Panc1 (cell line): ENCODE measurements around the gene NECTIN4. TPM values are rescaled to one million over a fixed set of nuclear protein-coding genes. Genes with fewer than 3 reads are reported as not detected.
"Not testable (repeated sequence)": the region's sequence is repeated elsewhere in the genome, so short reads cannot be mapped to it uniquely, and the experiment has no call there.

Experiments used
- ATAC-seq: fragments of 200-7000 bp; cut with Tn5 transposase; 2 replicates; pipeline ENCODE4 v1.9.1; 2020; ENCODE audit warnings: mild to moderate bottlenecking, moderate library complexity
- BruUV-seq: library from RNA; stranded (reverse); fragments of 400-500 nt; replicated peaks from 2 replicates; lab custom pipeline; 2021; lab: Mats Ljungman, UMichigan
- CTCF ChIA-PET: fragments of 300-600 bp; sonication (Branson Sonifier 250); formaldehyde crosslinking; loops from one replicate; lab custom pipeline; 2022; ENCODE audit warnings: antibody characterized with exemption; lab: Charles Lee
- POLR2A ChIA-PET: fragments of 300-600 bp; sonication (Branson Sonifier 250); formaldehyde crosslinking; loops from one replicate; lab custom pipeline; 2022; ENCODE audit warnings: antibody characterized with exemption; lab: Charles Lee
- DNase-seq: peaks from one replicate; pipeline ENCODE4 v3.0.0-alpha.2; 2010; ENCODE audit warnings: low read depth, low spot score
- H3K27ac ChIP-seq: 2 replicates; pipeline ENCODE4 v1.5.1; 2011; ENCODE audit warnings: mild to moderate bottlenecking, low read length, inconsistent platforms
- H3K27me3 ChIP-seq: fragments of 200-500 bp; sonication (Bioruptor generic); 2 replicates; pipeline ENCODE4 v1.6.0; 2014; ENCODE audit warnings: low read length, inconsistent platforms; ENCODE audit not compliant: control insufficient read depth, insufficient read depth
- H3K36me3 ChIP-seq: fragments of 200-500 bp; sonication (Bioruptor generic); 2 replicates; pipeline ENCODE4 v1.5.1; 2014; ENCODE audit warnings: inconsistent platforms, mild to moderate bottlenecking, low read length, moderate library complexity; ENCODE audit not compliant: control insufficient read depth, insufficient read depth
- H3K4me1 ChIP-seq: 2 replicates; pipeline ENCODE4 v1.5.1; 2011; ENCODE audit warnings: inconsistent platforms, mild to moderate bottlenecking, low read length, moderate library complexity; ENCODE audit not compliant: control insufficient read depth, insufficient read depth
- H3K4me3 ChIP-seq, 2 experiments: 2 replicates each; pipeline ENCODE4 v1.5.1; 2011 to 2012; ENCODE audit warnings: low read depth in 2 of 2, low read length in 2 of 2, mild to moderate bottlenecking in 2 of 2, inconsistent platforms in 1 of 2, moderate library complexity in 1 of 2
- H3K9me3 ChIP-seq: fragments of 200-500 bp; sonication (Bioruptor generic); 2 replicates; pipeline ENCODE4 v1.5.1; 2014; ENCODE audit warnings: low read depth, mild to moderate bottlenecking, inconsistent platforms, low read length, moderate library complexity; ENCODE audit not compliant: control insufficient read depth, insufficient read depth
- CTCF ChIP-seq: fragments of 450-650 bp; IDR thresholded peaks from 2 replicates; pipeline ENCODE4 v1.5.1; 2017; ENCODE audit warnings: mild to moderate bottlenecking
- POLR2AphosphoS5 ChIP-seq: IDR thresholded peaks from 2 replicates; pipeline ENCODE4 v1.6.1; 2012; ENCODE audit warnings: mild to moderate bottlenecking, low read depth, low read length, moderate library complexity
- SIN3A ChIP-seq: IDR thresholded peaks from 2 replicates; pipeline ENCODE4 v1.6.1; 2012; ENCODE audit warnings: low read depth, mild to moderate bottlenecking, low read length, moderate library complexity, borderline replicate concordance; ENCODE audit not compliant: insufficient read depth
- TCF7L2 ChIP-seq: IDR thresholded peaks from 2 replicates; pipeline ENCODE4 v1.6.1; 2011; ENCODE audit warnings: mild to moderate bottlenecking, low read depth, low read length, inconsistent platforms
- in situ Hi-C: cut with HindIII; loops from 2 replicates; pipeline ENCODE4 v1.10.0; 2016; ENCODE audit warnings: low sequenced_read_pairs, low pct_unique_long_range_greater_than_20kb
- intact Hi-C: fragments of 100-400 bp; cut with micrococcal nuclease; formaldehyde crosslinking; loops from one replicate; pipeline ENCODE4 v1.10.0; 2022; ENCODE audit not compliant: unreplicated experiment
- total RNA-seq: library from RNA; stranded (reverse); gene quantifications from one replicate; pipeline ENCODE4 v1.2.1, GENCODE V29; 2021; ENCODE audit not compliant: unreplicated experiment
- TF ChIP-seq, protein P1 (sequence below), 2 experiments: IDR thresholded peaks; 2 replicates each; pipeline ENCODE4 v1.6.1; 2011 to 2012; ENCODE audit warnings: low read depth in 2 of 2, control low read depth in 1 of 2, low read length in 1 of 2, mild to moderate bottlenecking in 1 of 2, moderate library complexity in 1 of 2; ENCODE audit not compliant: insufficient read depth in 1 of 2

The NECTIN4 gene
- total RNA-seq, 1 experiment from 2014 or later: not detected

GRCh38 chr1:161032409-161032808 is 56.9 kb downstream of the NECTIN4 start:
- DNase-seq (no peak), ATAC-seq (no peak)
- CTCF ChIA-PET: interaction anchor here (0.6 kb wide), 1 partner anchor 144 kb away, joined by 3 read pairs; no protein-coding TSS in a partner anchor
- Histone ChIP-seq H3K27ac (no peak overlapping the region; the same call in 1 of the 2 replicates), H3K4me3 (no peak overlapping the region), H3K9me3 (no peaks in the 10 kb centered on the region), H3K36me3 (no peaks in the 10 kb centered on the region), H3K27me3 (no peaks in the 10 kb centered on the region), H3K4me1 (peaks cover 2% of the 10 kb centered on the region; the same call in 1 of the 2 replicates)
- POLR2A ChIA-PET: no interaction called here
- no TSS peak for BruUV-seq
- intact Hi-C loops: no loop called here
- TF ChIP-seq TCF7L2: no peak
- TF ChIP-seq, protein P1, sequence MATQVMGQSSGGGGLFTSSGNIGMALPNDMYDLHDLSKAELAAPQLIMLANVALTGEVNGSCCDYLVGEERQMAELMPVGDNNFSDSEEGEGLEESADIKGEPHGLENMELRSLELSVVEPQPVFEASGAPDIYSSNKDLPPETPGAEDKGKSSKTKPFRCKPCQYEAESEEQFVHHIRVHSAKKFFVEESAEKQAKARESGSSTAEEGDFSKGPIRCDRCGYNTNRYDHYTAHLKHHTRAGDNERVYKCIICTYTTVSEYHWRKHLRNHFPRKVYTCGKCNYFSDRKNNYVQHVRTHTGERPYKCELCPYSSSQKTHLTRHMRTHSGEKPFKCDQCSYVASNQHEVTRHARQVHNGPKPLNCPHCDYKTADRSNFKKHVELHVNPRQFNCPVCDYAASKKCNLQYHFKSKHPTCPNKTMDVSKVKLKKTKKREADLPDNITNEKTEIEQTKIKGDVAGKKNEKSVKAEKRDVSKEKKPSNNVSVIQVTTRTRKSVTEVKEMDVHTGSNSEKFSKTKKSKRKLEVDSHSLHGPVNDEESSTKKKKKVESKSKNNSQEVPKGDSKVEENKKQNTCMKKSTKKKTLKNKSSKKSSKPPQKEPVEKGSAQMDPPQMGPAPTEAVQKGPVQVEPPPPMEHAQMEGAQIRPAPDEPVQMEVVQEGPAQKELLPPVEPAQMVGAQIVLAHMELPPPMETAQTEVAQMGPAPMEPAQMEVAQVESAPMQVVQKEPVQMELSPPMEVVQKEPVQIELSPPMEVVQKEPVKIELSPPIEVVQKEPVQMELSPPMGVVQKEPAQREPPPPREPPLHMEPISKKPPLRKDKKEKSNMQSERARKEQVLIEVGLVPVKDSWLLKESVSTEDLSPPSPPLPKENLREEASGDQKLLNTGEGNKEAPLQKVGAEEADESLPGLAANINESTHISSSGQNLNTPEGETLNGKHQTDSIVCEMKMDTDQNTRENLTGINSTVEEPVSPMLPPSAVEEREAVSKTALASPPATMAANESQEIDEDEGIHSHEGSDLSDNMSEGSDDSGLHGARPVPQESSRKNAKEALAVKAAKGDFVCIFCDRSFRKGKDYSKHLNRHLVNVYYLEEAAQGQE (IDR thresholded peaks at IDR 0.05; ENCODE audit: insufficient read depth in 1 of 2, low read depth in 2 of 2, low read length in 1 of 2): no peak
- TF ChIP-seq POLR2AphosphoS5: no peak
- no peak for TF ChIP-seq SIN3A
- no peak for TF ChIP-seq CTCF
- in situ Hi-C loops: no loop called here

- TF ChIP-seq CTCF (no peak), POLR2AphosphoS5 (no peak), TCF7L2 (no peak), SIN3A (no peak)
- TF ChIP-seq, protein P1 (IDR thresholded peaks at IDR 0.05; ENCODE audit: insufficient read depth in 1 of 2, low read depth in 2 of 2, low read length in 1 of 2): no peak
- in situ Hi-C loops (no loop called here), intact Hi-C loops (no loop called here)
- no peak overlapping the region for H3K27ac ChIP-seq
- no peaks in the 10 kb centered on the region for H3K9me3 ChIP-seq
- ATAC-seq (no peak), DNase-seq (no peak)
- no TSS peak for BruUV-seq
- ChIA-PET POLR2A (no interaction called here), CTCF (interaction anchor here (0.6 kb wide), 1 partner anchor 143 kb away, joined by 3 read pairs; no protein-coding TSS in a partner anchor)
- H3K4me1 ChIP-seq: peaks cover 2% of the 10 kb centered on the region; the same call in 1 of the 2 replicates
- no peaks in the 10 kb centered on the region for H3K36me3 ChIP-seq
- no peak overlapping the region for H3K4me3 ChIP-seq
- no peaks in the 10 kb centered on the region for H3K27me3 ChIP-seq
Observed at GRCh38 chr1:161031874-161032273, 57.5 kb downstream of the NECTIN4 start.

GRCh38 chr1:161029466-161029865 is 59.9 kb downstream of the NECTIN4 start:
- H3K36me3 ChIP-seq, BruUV-seq, ATAC-seq, DNase-seq, POLR2A ChIA-PET, H3K9me3 ChIP-seq, H3K4me3 ChIP-seq, H3K4me1 ChIP-seq, CTCF ChIA-PET, H3K27me3 ChIP-seq, in situ Hi-C loops, intact Hi-C loops, H3K27ac ChIP-seq: not testable (repeated sequence)
